Ishikawa (cell line): ENCODE results near the gene CTNND2.

Experiments
- CEBPB ChIP-seq: IDR thresholded peaks from 2 replicates; pipeline ENCODE4 v1.6.1; 2012
- EGR1 ChIP-seq: IDR thresholded peaks from 2 replicates; pipeline ENCODE4 v1.6.1; 2012
- MAX ChIP-seq: IDR thresholded peaks from 2 replicates; pipeline ENCODE4 v1.6.1; 2012
- NFIC ChIP-seq: IDR thresholded peaks from 2 replicates; pipeline ENCODE4 v1.6.1; 2012
- REST ChIP-seq: IDR thresholded peaks from 2 replicates; pipeline ENCODE4 v1.6.1; 2012; ENCODE audit warnings: low read depth, mild to moderate bottlenecking
- YY1 ChIP-seq: IDR thresholded peaks from 2 replicates; pipeline ENCODE4 v1.6.1; 2012; ENCODE audit warnings: low read depth
- ZBTB7A ChIP-seq: IDR thresholded peaks from 2 replicates; pipeline ENCODE4 v1.6.1; 2012; ENCODE audit warnings: low read depth

- no peak for TF ChIP-seq MAX
- TF ChIP-seq YY1: no peak
- no peak for TF ChIP-seq ZBTB7A
- no peak for TF ChIP-seq EGR1
- no peak for TF ChIP-seq NFIC
- TF ChIP-seq CEBPB: no peak
- TF ChIP-seq REST: no peak
These were observed 476.7 kb downstream of the CTNND2 start for GRCh38 chr5:11427569-11427968.
